ENCODE data around the gene C9orf85. TPM values are rescaled to one million over a fixed set of nuclear protein-coding genes. Genes with fewer than 3 reads are reported as not detected.
"Not testable (repeated sequence)": the region's sequence is repeated elsewhere in the genome, so short reads cannot be mapped to it uniquely, and the experiment has no call there.

The C9orf85 gene
- total RNA-seq, 2 donors from 2014 or later, result 7.5 to 9.3 TPM

DNA sequence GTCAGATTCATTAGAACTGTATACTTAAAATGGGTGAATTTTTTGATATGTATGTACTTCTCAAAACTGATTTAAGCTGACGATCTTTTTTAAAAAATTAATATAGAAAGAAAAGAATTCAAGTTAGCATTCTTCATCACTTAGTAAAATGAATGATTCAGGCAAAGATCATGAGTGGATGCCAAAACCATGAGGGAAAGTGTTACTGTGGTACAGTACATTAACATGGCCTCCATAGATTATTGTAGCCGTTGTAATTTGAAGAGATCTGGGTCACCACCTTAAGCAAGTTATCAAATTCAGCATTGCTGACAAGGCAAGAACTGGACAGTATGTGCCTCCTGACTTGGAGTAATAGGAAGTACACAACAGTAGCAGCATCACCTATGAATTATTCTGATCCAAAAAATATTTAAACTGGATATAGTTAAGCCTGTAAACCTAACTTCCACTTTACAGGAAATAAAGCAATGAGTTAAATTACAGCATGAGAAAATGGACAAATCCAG lies 29.7 kb downstream of the C9orf85 start:
- H3K36me3 Mint-ChIP-seq (ENCODE audit: low read depth), result no peaks in the 10 kb centered on the region
- no peaks in the 10 kb centered on the region for H3K36me3 ChIP-seq (ENCODE audit: control insufficient read depth, insufficient read depth, low read length)

DNA sequence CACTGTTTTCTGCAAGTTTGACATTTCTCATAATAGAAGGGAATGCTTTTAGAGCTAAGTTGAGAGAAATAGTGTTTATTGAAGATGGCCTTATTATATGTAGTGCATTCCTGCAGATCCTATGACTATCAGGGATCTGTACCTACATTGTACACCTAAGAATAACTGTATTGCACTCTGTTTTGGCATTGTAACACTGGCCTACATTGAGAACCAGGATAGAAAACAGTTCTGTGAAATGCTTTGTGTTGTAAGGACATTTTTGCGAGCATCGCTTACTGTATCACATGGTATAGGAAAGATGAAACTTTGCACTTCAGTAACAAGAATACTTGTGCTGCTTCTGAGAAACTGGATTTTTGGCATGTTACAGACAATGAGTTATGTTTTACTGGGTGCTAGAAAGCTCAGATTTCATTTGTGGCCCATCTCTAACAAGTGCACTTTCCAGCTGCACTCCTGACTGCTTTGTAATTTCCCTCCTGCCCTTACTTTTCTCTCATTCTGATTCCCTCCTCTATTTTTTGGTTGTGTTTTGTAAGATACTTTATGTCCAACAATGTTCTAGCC lies 30.6 kb downstream of the C9orf85 start:
- 93 to 95% methylated on average over 2 of the region's 2 CpGs for WGBS, 2 experiments (ENCODE audit: insufficient coverage in 1 of 2, insufficient read length in 1 of 2)
- H3K4me1 Mint-ChIP-seq, result peaks cover 9% of the 10 kb centered on the region
- DNase-seq, result no peak
- Histone ChIP-seq H3K9me3 (ENCODE audit: control insufficient read depth, low read length) (no peaks in the 10 kb centered on the region), H3K27me3 (ENCODE audit: control insufficient read depth, insufficient read depth, low read length, poor library complexity, severe bottlenecking) (no peaks in the 10 kb centered on the region), H3K9ac (ENCODE audit: extremely low read depth, low read length, poor library complexity, severe bottlenecking) (no peak overlapping the region), H3K4me3 (ENCODE audit: low read length) (no peak overlapping the region), H3K4me1 (ENCODE audit: control insufficient read depth, insufficient read depth, low read length) (no peaks in the 10 kb centered on the region), H3K27ac (ENCODE audit: low read depth, low read length) (no peak overlapping the region), H3K36me3 (ENCODE audit: control insufficient read depth, insufficient read depth, low read length) (peaks cover 2% of the 10 kb centered on the region)
- no peak overlapping the region for H3K4me3 Mint-ChIP-seq
- TF ChIP-seq, protein P1, sequence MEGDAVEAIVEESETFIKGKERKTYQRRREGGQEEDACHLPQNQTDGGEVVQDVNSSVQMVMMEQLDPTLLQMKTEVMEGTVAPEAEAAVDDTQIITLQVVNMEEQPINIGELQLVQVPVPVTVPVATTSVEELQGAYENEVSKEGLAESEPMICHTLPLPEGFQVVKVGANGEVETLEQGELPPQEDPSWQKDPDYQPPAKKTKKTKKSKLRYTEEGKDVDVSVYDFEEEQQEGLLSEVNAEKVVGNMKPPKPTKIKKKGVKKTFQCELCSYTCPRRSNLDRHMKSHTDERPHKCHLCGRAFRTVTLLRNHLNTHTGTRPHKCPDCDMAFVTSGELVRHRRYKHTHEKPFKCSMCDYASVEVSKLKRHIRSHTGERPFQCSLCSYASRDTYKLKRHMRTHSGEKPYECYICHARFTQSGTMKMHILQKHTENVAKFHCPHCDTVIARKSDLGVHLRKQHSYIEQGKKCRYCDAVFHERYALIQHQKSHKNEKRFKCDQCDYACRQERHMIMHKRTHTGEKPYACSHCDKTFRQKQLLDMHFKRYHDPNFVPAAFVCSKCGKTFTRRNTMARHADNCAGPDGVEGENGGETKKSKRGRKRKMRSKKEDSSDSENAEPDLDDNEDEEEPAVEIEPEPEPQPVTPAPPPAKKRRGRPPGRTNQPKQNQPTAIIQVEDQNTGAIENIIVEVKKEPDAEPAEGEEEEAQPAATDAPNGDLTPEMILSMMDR (conservative IDR thresholded peaks at IDR 0.05), result no peak
- H3K9me3 Mint-ChIP-seq, result peaks cover 1% of the 10 kb centered on the region
- no peak overlapping the region for H3K27ac Mint-ChIP-seq
- no peaks in the 10 kb centered on the region for H3K27me3 Mint-ChIP-seq (ENCODE audit: insufficient read depth)
- H3K36me3 Mint-ChIP-seq (ENCODE audit: low read depth), result no peaks in the 10 kb centered on the region

More for the DNA sequence above, 29.7 kb downstream of the C9orf85 start:
- 86 to 91% methylated on average over 1 to 2 of the region's 2 CpGs for WGBS, 2 experiments (ENCODE audit: insufficient coverage in 1 of 2, insufficient read length in 1 of 2)
- Histone ChIP-seq H3K4me3 (ENCODE audit: low read length) (no peak overlapping the region), H3K9ac (ENCODE audit: extremely low read depth, low read length, poor library complexity, severe bottlenecking) (no peak overlapping the region), H3K27me3 (ENCODE audit: control insufficient read depth, insufficient read depth, low read length, poor library complexity, severe bottlenecking) (no peaks in the 10 kb centered on the region), H3K27ac (ENCODE audit: low read depth, low read length) (no peak overlapping the region), H3K9me3 (ENCODE audit: control insufficient read depth, low read length) (no peaks in the 10 kb centered on the region), H3K4me1 (ENCODE audit: control insufficient read depth, insufficient read depth, low read length) (no peaks in the 10 kb centered on the region)
- Mint-ChIP-seq H3K9me3 (peaks cover 1% of the 10 kb centered on the region), H3K4me1 (peaks cover 10% of the 10 kb centered on the region), H3K27me3 (ENCODE audit: insufficient read depth) (no peaks in the 10 kb centered on the region), H3K4me3 (no peak overlapping the region), H3K27ac (no peak overlapping the region)
- TF ChIP-seq, protein P1 (conservative IDR thresholded peaks at IDR 0.05), result no peak
- no peak for DNase-seq

DNA sequence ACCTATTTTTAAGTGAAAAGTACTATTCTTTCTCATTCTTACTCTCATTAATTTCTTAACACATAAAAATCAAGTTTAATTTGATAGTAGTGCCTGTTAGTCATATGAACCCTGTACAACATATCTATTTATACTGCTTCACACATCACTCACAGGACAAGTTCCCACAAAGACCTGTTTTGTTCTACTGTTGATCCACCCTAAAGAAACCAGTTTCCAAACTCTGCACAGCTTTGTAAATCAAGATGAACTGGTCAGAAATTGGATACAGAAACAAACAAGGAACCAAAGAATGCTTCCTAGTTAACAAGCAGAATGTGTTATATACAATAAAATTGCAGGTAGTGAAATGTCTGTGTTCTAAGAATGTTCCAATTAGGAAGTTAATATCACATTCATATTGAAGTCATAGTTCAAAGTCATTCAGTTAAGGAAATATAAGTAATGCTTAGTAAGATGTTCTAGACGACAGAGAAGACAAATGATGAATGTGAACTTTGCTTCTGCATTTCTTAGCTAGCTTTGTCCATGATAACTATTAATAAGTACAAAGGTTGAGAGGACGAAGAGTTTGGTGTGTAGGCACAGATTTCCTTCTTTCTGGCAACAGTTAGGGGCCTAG lies 33.4 kb downstream of the C9orf85 start:
- 82 to 90% methylated on average over 2 of the region's 2 CpGs for WGBS, 2 experiments (ENCODE audit: insufficient coverage in 1 of 2, insufficient read length in 1 of 2)
- TF ChIP-seq, protein P1 (conservative IDR thresholded peaks at IDR 0.05), result no peak
- Mint-ChIP-seq H3K36me3 (ENCODE audit: low read depth) (peaks cover 12% of the 10 kb centered on the region), H3K27me3 (ENCODE audit: insufficient read depth) (no peaks in the 10 kb centered on the region), H3K4me1 (peaks cover 21% of the 10 kb centered on the region), H3K4me3 (no peak overlapping the region), H3K9me3 (peaks cover 1% of the 10 kb centered on the region), H3K27ac (no peak overlapping the region)
- Histone ChIP-seq H3K9ac (ENCODE audit: extremely low read depth, low read length, poor library complexity, severe bottlenecking) (no peak overlapping the region), H3K4me3 (ENCODE audit: low read length) (no peak overlapping the region), H3K27me3 (ENCODE audit: control insufficient read depth, insufficient read depth, low read length, poor library complexity, severe bottlenecking) (no peaks in the 10 kb centered on the region), H3K9me3 (ENCODE audit: control insufficient read depth, low read length) (no peaks in the 10 kb centered on the region), H3K36me3 (ENCODE audit: control insufficient read depth, insufficient read depth, low read length) (peaks cover 8% of the 10 kb centered on the region), H3K27ac (ENCODE audit: low read depth, low read length) (no peak overlapping the region), H3K4me1 (ENCODE audit: control insufficient read depth, insufficient read depth, low read length) (no peaks in the 10 kb centered on the region)
- no peak for DNase-seq

DNA sequence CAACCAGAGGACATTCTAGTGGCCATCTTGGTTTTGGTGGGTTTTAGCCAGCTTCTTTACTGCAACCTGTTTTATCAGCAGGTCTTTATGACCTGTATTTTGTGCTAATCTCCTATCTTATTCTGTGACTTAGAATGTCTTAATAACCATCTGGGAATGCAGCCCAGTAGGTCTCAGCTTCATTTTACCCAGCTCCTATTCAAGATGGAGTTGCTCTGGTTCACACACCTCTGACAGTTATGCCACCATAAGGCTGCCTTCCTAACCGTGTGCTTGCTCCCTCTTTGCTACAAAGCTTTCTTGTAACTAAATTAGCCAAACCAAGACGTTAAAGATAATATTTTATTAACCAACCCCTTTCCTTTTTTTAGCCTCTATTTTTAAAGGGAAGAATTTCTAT lies 43.2 kb downstream of the C9orf85 start:
- peaks cover 20% of the 10 kb centered on the region for H3K36me3 ChIP-seq (ENCODE audit: control insufficient read depth, insufficient read depth, low read length)
- H3K4me1 ChIP-seq (ENCODE audit: control insufficient read depth, insufficient read depth, low read length); H3K9me3 Mint-ChIP-seq; H3K27ac ChIP-seq (ENCODE audit: low read depth, low read length); H3K27me3 ChIP-seq (ENCODE audit: control insufficient read depth, insufficient read depth, low read length, poor library complexity, severe bottlenecking); H3K27ac Mint-ChIP-seq; H3K9ac ChIP-seq (ENCODE audit: extremely low read depth, low read length, poor library complexity, severe bottlenecking); H3K9me3 ChIP-seq (ENCODE audit: control insufficient read depth, low read length); H3K27me3 Mint-ChIP-seq (ENCODE audit: insufficient read depth); H3K4me3 Mint-ChIP-seq; DNase-seq; H3K4me3 ChIP-seq (ENCODE audit: low read length): not testable (repeated sequence)
- Mint-ChIP-seq H3K4me1 (peaks cover 25% of the 10 kb centered on the region), H3K36me3 (ENCODE audit: low read depth) (peaks cover 11% of the 10 kb centered on the region)
- WGBS, 2 experiments (ENCODE audit: insufficient coverage in 1 of 2, insufficient read length in 1 of 2), result 90 to 100% methylated on average over 1 to 2 of the region's 2 CpGs
